HG03196 (cell line): ENCODE results near the gene LETM1.

ENCODE experiments used
- ATAC-seq: cut with Tn5 transposase; IDR thresholded peaks from one replicate; pipeline ENCODE4 v1.9.1; 2021; ENCODE audit not compliant: unreplicated experiment

Gene LETM1

DNA sequence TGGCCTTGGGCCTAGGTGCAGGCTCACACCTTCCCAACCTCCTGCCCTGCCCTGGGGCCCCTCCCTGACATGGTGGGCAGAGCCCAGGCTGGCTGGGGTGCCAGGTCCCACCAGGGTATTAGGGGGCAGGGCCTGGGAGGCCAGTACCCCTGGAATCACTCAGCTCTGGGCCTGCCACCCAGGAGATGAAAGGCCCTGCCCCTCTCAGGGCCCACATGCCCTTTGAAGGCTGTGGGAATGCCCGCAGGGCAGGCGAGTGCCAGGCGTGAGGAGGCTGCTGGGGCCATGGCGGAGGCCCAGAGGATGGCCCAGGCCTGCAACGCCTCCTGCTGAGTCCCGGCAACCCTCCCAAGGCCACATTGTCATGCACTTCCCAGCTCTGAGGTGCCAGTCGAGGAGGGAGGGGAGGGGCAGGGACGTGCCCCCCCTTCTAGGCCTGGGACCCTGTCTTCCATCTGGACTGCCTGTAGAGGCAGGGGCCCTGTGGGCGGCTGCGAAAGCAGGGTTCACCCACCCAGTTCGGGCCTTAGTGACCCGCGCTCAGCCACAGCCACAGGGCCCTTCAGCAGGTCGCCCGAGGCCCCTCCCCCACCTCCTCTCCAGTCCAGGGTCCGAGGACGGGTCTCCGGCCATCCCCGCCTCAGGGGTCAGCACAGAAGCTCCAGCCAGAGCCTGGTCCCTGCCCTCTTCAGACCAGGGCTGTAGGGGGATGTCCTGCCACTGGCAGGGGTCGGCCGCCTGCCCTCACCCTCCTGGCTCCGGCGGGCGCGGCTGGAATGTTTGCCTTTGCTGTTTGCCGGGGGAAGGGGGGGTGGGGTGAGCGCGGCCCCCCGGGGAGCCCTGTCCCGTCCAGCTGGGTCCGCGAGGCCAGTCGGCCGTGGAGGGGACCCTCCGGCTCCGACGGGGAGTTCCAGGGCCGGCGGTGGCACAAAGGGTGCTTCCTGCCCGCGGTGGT is 89.6 kb downstream of the LETM1 start:
- no peak for ATAC-seq

DNA sequence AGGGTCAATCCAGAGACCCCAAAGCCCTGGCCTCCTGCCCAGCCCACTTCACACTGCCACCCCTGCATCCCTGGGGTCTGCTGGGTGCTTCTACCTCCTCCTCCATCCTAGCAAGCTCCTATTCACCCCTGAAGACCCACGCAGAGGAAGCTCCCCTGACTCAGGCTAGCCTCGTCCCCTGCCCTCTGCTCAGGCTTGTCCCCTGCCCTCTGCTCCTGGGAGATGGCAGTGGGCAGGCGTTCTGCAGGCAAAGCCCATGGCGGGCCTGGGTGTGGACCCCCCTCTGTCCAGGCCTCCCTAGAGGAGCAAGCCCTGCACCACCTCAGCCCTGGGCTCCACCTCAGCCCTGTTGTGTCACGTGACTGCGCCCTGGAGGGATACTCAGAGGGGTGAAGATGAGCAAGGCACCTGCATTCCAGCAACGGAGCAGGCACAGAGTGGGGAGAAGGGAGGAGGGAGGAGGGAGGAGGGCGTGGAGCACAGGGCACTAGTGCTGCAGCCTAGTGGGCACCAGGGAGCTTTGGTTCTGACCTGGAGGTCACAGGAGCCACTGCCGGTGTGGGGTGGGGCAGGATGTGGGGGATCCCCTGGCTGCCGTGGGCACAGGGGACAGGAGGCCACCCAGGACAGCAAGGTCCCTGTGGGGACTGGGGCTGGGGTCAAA is 90.4 kb downstream of the LETM1 start:
- no peak for ATAC-seq

GRCh38 chr4:1764670-1765069 is 91.3 kb downstream of the LETM1 start:
- ATAC-seq, result no peak

- ATAC-seq, result no peak
Measured at GRCh38 chr4:1763550-1764080, 92.3 kb downstream of the LETM1 start.

DNA sequence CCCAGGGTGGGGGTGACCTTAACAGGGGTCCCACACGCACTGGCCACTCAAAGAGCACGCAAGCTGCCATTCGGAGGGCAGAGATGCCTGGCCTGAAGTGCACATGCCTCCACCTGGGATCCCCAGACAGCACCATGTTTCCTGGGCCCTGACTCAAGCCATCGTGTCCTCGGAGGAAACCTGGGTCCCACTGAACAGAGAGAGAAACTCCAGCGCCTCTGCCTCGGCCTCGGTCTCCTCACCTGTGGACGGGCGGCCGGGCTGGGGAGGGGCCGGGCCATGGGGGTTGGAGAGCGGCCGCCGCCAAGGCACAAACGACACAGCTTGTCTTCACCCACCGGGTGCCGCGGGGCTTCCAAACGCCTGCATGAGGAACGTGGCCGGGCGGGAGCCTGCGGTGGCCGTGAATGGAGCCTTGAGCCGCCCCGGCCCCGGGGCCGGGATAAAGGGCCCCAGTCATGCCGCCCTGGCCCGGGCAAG is 92.8 kb downstream of the LETM1 start:
- ATAC-seq, result no peak

- ATAC-seq, result no peak
Measured at GRCh38 chr4:1762264-1763010, 93.5 kb downstream of the LETM1 start.
